Stimulated activated CD4-positive, alpha-beta T cell treated with anti-CD3 and anti-CD28 coated beads, Interleukin-4, amount 100 ng/mL, for 4 hours (primary cell): Measurements from ENCODE around the gene HES4.

ENCODE experiments used
- DNase-seq, 2 experiments: peaks; one replicate each; pipeline ENCODE4 v3.0.0-alpha.2; 2020

Gene HES4, protein sequence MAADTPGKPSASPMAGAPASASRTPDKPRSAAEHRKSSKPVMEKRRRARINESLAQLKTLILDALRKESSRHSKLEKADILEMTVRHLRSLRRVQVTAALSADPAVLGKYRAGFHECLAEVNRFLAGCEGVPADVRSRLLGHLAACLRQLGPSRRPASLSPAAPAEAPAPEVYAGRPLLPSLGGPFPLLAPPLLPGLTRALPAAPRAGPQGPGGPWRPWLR

GRCh38 chr1:999725-1000356 is at the start of gene HES4:
Gene HES4, minus strand, starts transcription at chr1:1000097. Its CDS starts 124 bp downstream, at chr1:999973.
- DNase-seq = peak; percentile 68 to 75

DNA sequence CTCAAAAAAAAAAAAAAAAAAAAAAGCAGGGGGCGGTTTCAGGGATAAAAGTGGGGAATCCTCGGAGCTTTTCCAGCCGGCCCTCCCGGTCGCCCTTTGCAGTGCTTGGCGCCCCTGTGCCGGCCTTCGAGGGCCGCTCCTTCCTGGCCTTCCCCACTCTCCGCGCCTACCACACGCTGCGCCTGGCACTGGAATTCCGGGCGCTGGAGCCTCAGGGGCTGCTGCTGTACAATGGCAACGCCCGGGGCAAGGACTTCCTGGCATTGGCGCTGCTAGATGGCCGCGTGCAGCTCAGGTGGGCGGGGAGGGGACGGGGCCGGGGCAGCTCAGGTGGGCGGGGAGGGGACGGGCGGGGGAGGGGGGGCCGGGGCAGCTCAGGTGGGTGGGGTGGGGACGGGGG is 48.9 kb upstream of the HES4 start:
- no peak for DNase-seq

GRCh38 chr1:1047963-1048362 is 48.1 kb upstream of the HES4 start:
- no peak for DNase-seq

GRCh38 chr1:1047407-1047806 is 47.5 kb upstream of the HES4 start:
- DNase-seq = no peak

DNA sequence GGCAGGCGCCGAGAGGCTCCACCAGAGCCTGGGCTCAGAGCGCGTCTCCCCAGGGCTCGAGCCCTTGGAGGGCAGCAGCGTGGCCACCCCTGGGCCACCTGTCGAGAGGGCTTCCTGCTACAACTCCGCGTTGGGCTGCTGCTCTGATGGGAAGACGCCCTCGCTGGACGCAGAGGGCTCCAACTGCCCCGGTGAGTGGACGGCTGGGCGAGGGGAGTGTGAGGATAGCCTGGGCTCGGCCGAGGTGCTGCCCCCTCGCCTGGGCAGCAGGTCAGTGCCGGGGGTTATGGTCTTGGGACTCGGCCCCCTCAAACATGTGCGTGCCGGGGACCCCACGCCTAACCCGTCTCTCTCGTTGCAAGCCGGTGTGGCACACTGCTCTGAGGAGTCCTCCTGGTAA is 46.9 kb upstream of the HES4 start:
- no peak for DNase-seq

DNA sequence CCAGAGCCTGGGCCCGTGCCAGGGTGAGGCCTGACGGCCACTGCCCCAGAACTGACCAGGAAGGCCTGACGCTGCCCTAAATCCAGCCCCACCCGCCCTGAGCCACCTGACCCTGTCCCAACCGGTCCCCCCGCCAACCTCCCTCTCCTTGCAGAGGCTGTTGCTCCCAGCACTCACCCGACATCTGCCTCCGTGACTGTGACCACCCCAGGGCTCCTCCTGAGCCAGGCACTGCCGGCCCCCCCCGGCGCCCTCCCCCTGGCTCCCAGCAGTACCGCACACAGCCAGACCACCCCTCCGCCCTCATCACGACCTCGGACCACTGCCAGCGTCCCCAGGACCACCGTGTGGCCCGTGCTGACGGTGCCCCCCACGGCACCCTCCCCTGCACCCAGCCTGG is 46.3 kb upstream of the HES4 start:
- no peak for DNase-seq

GRCh38 chr1:1045129-1045528 is 45.2 kb upstream of the HES4 start:
- DNase-seq = no peak

GRCh38 chr1:1044455-1045078 is 44.7 kb upstream of the HES4 start:
- DNase-seq = no peak

DNA sequence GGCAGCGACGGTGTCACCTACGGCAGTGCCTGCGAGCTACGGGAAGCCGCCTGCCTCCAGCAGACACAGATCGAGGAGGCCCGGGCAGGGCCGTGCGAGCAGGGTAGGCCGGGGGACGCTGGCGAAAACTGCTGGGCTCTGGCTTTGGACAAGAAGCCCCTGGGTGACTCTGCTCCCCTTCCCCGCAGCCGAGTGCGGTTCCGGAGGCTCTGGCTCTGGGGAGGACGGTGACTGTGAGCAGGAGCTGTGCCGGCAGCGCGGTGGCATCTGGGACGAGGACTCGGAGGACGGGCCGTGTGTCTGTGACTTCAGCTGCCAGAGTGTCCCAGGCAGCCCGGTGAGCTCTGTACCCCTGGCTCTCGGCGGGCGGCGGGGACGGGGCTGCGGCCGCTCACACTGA is 44.0 kb upstream of the HES4 start:
- DNase-seq = no peak

GRCh38 chr1:1043411-1043810 is 43.5 kb upstream of the HES4 start:
- no peak for DNase-seq

- no peak for DNase-seq
Measured at GRCh38 chr1:1042835-1043234, 42.9 kb upstream of the HES4 start.

DNA sequence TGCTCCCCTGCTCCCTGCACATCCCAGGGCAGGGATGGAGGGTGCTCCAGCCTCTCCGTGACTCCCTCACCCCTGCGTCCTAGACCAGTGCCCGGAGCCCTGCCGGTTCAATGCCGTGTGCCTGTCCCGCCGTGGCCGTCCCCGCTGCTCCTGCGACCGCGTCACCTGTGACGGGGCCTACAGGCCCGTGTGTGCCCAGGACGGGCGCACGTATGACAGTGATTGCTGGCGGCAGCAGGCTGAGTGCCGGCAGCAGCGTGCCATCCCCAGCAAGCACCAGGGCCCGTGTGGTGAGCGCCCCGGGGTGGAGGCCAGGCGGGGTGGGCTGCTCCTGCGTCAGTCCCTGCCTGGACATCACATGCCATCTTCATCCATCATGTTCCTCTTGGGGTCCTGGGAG is 42.0 kb upstream of the HES4 start:
- DNase-seq = no peak

- DNase-seq = no peak
Measured at GRCh38 chr1:1041092-1041523, 41.2 kb upstream of the HES4 start.

- peak; percentile 74 to 75 for DNase-seq
Measured at GRCh38 chr1:1040004-1040991, 40.4 kb upstream of the HES4 start.

DNA sequence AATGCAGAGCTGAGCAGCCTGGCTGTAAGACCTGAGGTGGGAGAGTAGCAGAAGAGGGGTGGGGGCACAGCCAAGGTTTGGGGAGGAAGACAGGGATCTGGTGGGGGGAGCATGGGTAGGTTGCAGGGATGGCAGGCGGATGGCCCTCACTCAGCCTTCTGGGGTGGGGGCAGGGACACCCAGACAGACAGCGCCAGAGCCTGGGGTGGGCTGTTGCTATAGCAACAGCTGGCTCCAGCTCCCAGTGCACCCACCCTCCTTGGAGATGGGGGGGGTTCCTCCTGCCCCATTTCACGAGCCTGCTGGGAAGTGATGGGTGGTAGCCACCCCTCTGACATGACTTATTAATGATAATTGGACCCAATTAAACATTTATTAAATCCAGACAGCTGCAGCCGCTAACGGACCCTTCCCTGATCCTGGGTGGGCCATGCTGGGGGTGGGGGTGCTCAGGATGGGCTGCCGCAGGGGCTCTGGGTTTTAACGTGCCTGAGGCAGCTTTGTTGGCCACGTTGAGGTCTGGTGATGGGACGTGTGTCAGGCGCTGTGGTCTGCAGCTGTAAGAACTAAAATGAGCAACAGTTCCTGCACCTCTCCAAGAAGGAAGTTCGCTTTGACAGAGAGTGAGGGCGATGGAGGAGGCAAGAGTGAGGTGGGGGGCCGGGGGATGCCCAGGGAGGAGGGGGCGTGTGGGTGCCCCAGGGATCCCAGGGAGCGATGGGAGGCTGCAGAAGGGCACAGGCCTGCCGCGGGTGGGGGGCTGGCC is 39.4 kb upstream of the HES4 start:
- no peak for DNase-seq

- DNase-seq = no peak
Measured at GRCh38 chr1:1038694-1039093, 38.8 kb upstream of the HES4 start.

DNA sequence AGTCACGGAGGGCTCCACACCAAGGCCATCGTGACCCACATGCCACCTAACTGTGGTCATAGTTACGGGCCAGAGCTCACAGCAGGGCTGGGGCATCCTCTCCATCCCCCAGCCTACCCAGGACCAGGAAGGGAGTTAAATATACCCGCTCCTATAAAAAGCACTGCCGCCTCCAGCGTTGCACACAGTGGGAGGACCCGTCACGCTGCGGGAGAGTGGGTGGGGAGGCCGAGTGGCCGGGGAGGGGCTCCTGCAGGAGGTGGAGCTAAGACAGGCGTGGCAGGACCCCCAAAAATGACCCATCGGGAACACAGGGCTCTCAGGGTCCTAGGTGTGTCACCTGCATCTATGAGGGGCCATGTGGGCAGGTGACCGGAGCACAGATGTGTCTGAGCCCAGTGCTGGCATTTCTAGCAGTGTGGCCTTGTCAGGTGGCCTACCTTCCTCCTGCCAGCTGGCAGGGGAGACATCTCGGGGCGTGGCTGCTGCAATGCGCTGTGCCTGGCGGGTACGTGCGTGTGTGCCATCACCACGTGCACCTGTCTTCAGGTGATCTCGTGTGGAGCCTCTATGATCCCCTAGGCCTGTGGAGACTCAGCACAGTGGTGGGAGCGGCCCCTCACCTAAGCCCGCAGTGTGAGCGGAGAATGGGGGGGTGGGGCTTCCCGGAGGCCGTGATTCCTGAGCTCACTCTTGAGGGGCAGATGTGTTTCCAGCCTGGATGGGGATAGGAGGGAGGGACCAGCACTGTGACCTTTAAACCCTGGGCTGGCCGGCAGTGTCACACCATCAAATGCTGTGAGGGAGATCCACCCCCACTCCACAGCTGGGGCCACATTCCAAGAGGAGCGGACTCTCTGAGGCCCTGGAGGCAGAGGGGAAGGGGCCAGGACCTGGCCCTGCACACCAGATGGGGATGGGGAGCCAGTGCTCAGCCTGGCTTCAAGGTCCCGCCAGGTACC is 37.8 kb upstream of the HES4 start:
- DNase-seq = no peak

- no peak for DNase-seq
Measured at GRCh38 chr1:1035291-1035943, 35.5 kb upstream of the HES4 start.

DNA sequence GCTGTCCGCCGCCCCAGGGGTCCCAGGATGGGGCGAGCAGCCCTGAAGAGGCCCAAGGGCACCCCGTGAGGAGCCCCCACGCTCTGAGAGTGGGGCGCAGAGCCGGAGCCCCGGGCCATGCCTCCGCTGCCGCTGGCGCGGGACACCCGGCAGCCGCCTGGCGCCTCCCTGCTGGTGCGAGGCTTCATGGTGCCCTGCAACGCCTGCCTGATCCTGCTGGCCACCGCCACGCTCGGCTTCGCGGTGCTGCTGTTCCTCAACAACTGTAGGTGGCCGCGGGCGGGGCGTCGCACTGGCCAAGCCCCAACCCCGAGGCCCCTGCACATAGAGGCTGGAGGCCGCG is 34.5 kb upstream of the HES4 start:
- no peak for DNase-seq

DNA sequence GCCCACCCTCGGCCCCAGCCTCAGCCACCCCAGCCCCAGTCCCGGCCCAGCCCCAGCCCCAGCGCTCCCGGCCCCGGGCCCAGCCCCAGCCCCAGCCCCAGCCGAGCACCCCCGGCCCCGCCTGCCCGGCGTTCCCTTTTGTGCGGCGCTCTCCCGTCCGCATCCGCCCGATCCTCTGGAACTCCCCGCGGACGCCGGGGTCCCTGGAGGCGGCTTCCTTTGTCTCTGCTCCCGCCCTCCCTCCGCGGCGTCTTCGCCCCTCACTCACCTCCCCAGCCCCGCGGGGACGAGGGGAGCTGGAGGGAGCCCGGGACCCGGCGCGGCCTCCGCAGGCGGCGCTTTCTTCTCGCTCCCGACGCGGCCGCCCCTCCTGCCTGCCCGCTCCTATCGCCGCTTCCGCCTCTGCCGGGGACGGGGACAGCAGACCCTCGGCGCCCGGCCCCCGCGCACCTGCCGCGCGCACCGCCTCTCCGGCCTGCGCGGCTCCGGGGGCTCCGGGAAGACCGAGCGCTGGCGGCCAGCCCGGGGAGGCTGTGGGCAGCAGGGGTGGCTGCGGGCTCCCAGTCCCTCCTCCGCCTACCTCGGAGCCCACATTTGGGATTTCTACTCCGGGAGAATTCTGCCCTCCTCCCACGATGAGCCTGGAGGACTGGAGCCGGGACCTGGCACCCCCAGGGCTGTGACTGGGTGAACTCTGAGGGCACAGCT is 34.0 kb upstream of the HES4 start:
- peak in 1 of 2 experiments; percentile 26 for DNase-seq
